Measurements from ENCODE around the gene LRRC58. TPM values are rescaled to one million over a fixed set of nuclear protein-coding genes. Genes with fewer than 3 reads are reported as not detected.

The LRRC58 gene
- total RNA-seq, 2 donors from 2014 or later = 16.6 to 17.0 TPM

DNA sequence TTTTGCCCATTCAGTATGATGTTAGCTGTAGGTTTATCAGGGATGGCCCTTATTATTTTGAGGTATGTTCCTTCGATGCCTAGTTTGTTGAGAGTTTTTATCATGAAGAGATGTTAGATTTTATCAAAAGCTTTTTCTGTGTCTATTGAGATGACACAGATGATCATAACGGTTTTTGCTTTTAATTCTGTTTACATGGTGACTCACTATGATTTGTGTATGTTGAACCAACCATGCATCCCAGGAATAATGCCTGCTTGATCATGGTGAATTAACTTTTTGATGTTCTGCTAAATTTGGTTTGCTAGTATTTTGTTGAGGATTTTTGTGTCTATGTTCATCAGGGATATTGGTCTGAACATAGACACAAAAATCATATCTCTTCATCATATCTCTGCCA is 72.4 kb downstream of the LRRC58 start:
- Histone ChIP-seq H3K27me3 (no peaks in the 10 kb centered on the region), H3K9me3 (no peaks in the 10 kb centered on the region), H3K36me3 (no peaks in the 10 kb centered on the region), H3K9ac (ENCODE audit: low read depth in 2 of 2, low read length in 2 of 2) (no peak overlapping the region), H3K27ac (no peak overlapping the region), H3K4me3 (no peak overlapping the region), H3K4me1 (no peaks in the 10 kb centered on the region)
- no peak for DNase-seq
- intact Hi-C loops (cut with DNase I) = no loop called here
- no peak for TF ChIP-seq CTCF (IDR thresholded peaks at IDR 0.05)

DNA sequence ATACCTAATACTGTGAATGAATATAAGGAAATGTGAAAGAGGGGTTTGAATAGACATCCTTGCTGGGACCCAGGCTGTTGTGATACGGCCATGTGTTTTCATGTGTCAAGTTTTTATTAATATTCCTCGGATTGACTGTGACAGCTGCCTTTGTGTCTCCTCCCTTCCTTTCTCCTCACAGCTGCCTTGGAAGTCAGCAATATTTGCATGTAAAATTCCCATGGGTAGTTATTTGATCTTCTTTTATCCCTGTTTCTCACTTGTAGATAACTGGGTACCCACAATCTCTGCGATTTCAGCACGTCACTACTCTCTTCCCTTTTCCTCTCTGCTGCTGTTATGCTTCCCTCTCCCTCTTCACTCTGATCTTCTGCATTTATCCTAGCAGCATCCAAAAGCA is 73.5 kb downstream of the LRRC58 start:
- Histone ChIP-seq H3K36me3 (no peaks in the 10 kb centered on the region), H3K9me3 (no peaks in the 10 kb centered on the region), H3K4me3 (no peak overlapping the region), H3K27ac (no peak overlapping the region), H3K27me3 (no peaks in the 10 kb centered on the region), H3K4me1 (no peaks in the 10 kb centered on the region), H3K9ac (ENCODE audit: low read depth in 2 of 2, low read length in 2 of 2) (no peak overlapping the region)
- no peak for TF ChIP-seq CTCF (IDR thresholded peaks at IDR 0.05)
- no peak for DNase-seq
- intact Hi-C loops (cut with DNase I) = no loop called here

- H3K4me3 ChIP-seq = no peak overlapping the region
- no peak for TF ChIP-seq CTCF (IDR thresholded peaks at IDR 0.05)
- intact Hi-C loops (cut with DNase I) = no loop called here
- no peaks in the 10 kb centered on the region for H3K9me3 ChIP-seq
- no peak overlapping the region for H3K9ac ChIP-seq (ENCODE audit: low read depth in 2 of 2, low read length in 2 of 2)
- H3K36me3 ChIP-seq = no peaks in the 10 kb centered on the region
- no peaks in the 10 kb centered on the region for H3K4me1 ChIP-seq
- H3K27ac ChIP-seq = no peak overlapping the region
- H3K27me3 ChIP-seq = no peaks in the 10 kb centered on the region
- no peak for DNase-seq
Measured at GRCh38 chr3:120274739-120275167, 74.4 kb downstream of the LRRC58 start.

Other genes starting within 250 kb of the LRRC58 start
- gene GPR156, start 64.1 kb downstream of the LRRC58 start, total RNA-seq = under 1 TPM in 1 of 2 donors, not detected in 1; 0.07 TPM
- gene FSTL1, start 101.6 kb upstream of the LRRC58 start, total RNA-seq = 10 to 100 TPM; 20.4 to 81.8 TPM
- 100 to 1,000 TPM; 183 to 192 TPM for gene NDUFB4, start 247.0 kb upstream of the LRRC58 start, total RNA-seq